HG03095 (cell line): Measurements from ENCODE around the gene ADH1B.
"Not testable (repeated sequence)": the region's sequence is repeated elsewhere in the genome, so short reads cannot be mapped to it uniquely, and the experiment has no call there.

ENCODE experiments used
- ATAC-seq: cut with Tn5 transposase; IDR thresholded peaks from one replicate; pipeline ENCODE4 v1.9.1; 2021; ENCODE audit warnings: moderate library complexity; ENCODE audit not compliant: unreplicated experiment

The ADH1B gene

GRCh38 chr4:99321241-99322191 lies at the start of gene ADH1B:
Gene ADH1B, minus strand, starts transcription at chr4:99321401. Its CDS starts 70 bp downstream, at chr4:99321331.
- ATAC-seq: no peak

- ATAC-seq: not testable (repeated sequence)
Measured at GRCh38 chr4:99367817-99368216, 46.6 kb upstream of the ADH1B start.

GRCh38 chr4:99366491-99366890 lies 45.3 kb upstream of the ADH1B start:
- no peak for ATAC-seq

- no peak for ATAC-seq
Measured at GRCh38 chr4:99362768-99363167, 41.6 kb upstream of the ADH1B start.

GRCh38 chr4:99361899-99362275 lies 40.7 kb upstream of the ADH1B start:
- no peak for ATAC-seq

- no peak for ATAC-seq
Measured at GRCh38 chr4:99361268-99361898, 40.2 kb upstream of the ADH1B start.

- no peak for ATAC-seq
Measured at GRCh38 chr4:99359480-99360204, 38.4 kb upstream of the ADH1B start.

- no peak for ATAC-seq
Measured at GRCh38 chr4:99357948-99358347, 36.7 kb upstream of the ADH1B start.

GRCh38 chr4:99356992-99357391 lies 35.8 kb upstream of the ADH1B start:
- no peak for ATAC-seq

GRCh38 chr4:99356149-99356548 lies 34.9 kb upstream of the ADH1B start:
- ATAC-seq: not testable (repeated sequence)

- ATAC-seq: no peak
Measured at GRCh38 chr4:99352602-99353537, 31.7 kb upstream of the ADH1B start, which contains the start of gene ADH1C. Gene ADH1C, minus strand, starts transcription at chr4:99352746. Its CDS starts 71 bp downstream, at chr4:99352675.

- ATAC-seq: no peak
Measured at GRCh38 chr4:99351487-99351886, 30.3 kb upstream of the ADH1B start.

GRCh38 chr4:99349338-99349737 lies 28.1 kb upstream of the ADH1B start:
- ATAC-seq: no peak

GRCh38 chr4:99342624-99343023 lies 21.4 kb upstream of the ADH1B start:
- not testable (repeated sequence) for ATAC-seq

- ATAC-seq: no peak
Measured at GRCh38 chr4:99341426-99341825, 20.2 kb upstream of the ADH1B start.

GRCh38 chr4:99339172-99339571 lies 18.0 kb upstream of the ADH1B start:
- ATAC-seq: no peak

- no peak for ATAC-seq
Measured at GRCh38 chr4:99336553-99336952, 15.4 kb upstream of the ADH1B start.

GRCh38 chr4:99334880-99335279 lies 13.7 kb upstream of the ADH1B start:
- no peak for ATAC-seq

- no peak for ATAC-seq
Measured at GRCh38 chr4:99330648-99331047, 9.4 kb upstream of the ADH1B start.

GRCh38 chr4:99329876-99330275 lies 8.7 kb upstream of the ADH1B start:
- ATAC-seq: no peak
